GM18520 (cell line): ENCODE measurements around the gene ANO2.
"Not testable (repeated sequence)": the region's sequence is repeated elsewhere in the genome, so short reads cannot be mapped to it uniquely, and the experiment has no call there.

Experiments used
- ATAC-seq: cut with Tn5 transposase; IDR thresholded peaks from one replicate; pipeline ENCODE4 v1.9.1; 2021; ENCODE audit not compliant: unreplicated experiment

The ANO2 gene

GRCh38 chr12:5561846-5562245 is 383.2 kb downstream of the ANO2 start:
- no peak for ATAC-seq

GRCh38 chr12:5561057-5561456 is 384.0 kb downstream of the ANO2 start:
- ATAC-seq, result no peak

GRCh38 chr12:5560265-5560664 is 384.8 kb downstream of the ANO2 start:
- no peak for ATAC-seq

- no peak for ATAC-seq
Observed at GRCh38 chr12:5557906-5558305, 387.2 kb downstream of the ANO2 start.

- ATAC-seq, result no peak
Observed at GRCh38 chr12:5556946-5557673, 387.9 kb downstream of the ANO2 start.

- ATAC-seq, result no peak
Observed at GRCh38 chr12:5556033-5556614, 388.9 kb downstream of the ANO2 start.

- ATAC-seq, result no peak
Observed at GRCh38 chr12:5554711-5555110, 390.3 kb downstream of the ANO2 start.

GRCh38 chr12:5549011-5549410 is 396.0 kb downstream of the ANO2 start:
- no peak for ATAC-seq

GRCh38 chr12:5548152-5548943 is 396.7 kb downstream of the ANO2 start:
- no peak for ATAC-seq

GRCh38 chr12:5546616-5547015 is 398.4 kb downstream of the ANO2 start:
- ATAC-seq, result no peak

GRCh38 chr12:5537771-5538170 is 407.3 kb downstream of the ANO2 start:
- no peak for ATAC-seq

GRCh38 chr12:5537026-5537615 is 407.9 kb downstream of the ANO2 start:
- ATAC-seq, result not testable (repeated sequence)

- no peak for ATAC-seq
Observed at GRCh38 chr12:5535541-5535940, 409.5 kb downstream of the ANO2 start.

GRCh38 chr12:5534426-5535199 is 410.4 kb downstream of the ANO2 start:
- no peak for ATAC-seq

GRCh38 chr12:5533368-5533767 is 411.7 kb downstream of the ANO2 start:
- ATAC-seq, result no peak

- no peak for ATAC-seq
Observed at GRCh38 chr12:5525783-5526367, 419.2 kb downstream of the ANO2 start.

GRCh38 chr12:5524769-5525436 is 420.2 kb downstream of the ANO2 start:
- no peak for ATAC-seq

GRCh38 chr12:5524116-5524768 is 420.8 kb downstream of the ANO2 start:
- ATAC-seq, result no peak

GRCh38 chr12:5523396-5524115 is 421.5 kb downstream of the ANO2 start:
- ATAC-seq, result no peak
